Renal cortical epithelial cell (primary cell): Measurements from ENCODE around the gene HCFC1R1. TPM values are rescaled to one million over a fixed set of nuclear protein-coding genes. Genes with fewer than 3 reads are reported as not detected.
"Not testable (repeated sequence)": the region's sequence is repeated elsewhere in the genome, so short reads cannot be mapped to it uniquely, and the experiment has no call there.

ENCODE experiments used
- DNase-seq: peaks from one replicate; pipeline ENCODE4 v3.0.0-alpha.2; 2011; ENCODE audit warnings: low read depth
- total RNA-seq: library from RNA; depleted of rRNA; stranded (reverse); fragments of >200 nt; gene quantifications from 2 replicates; pipeline ENCODE4 v1.2.3, GENCODE V29; 2014

The HCFC1R1 gene
- total RNA-seq, 1 donor from 2014 or later, result 8.5 TPM

DNA sequence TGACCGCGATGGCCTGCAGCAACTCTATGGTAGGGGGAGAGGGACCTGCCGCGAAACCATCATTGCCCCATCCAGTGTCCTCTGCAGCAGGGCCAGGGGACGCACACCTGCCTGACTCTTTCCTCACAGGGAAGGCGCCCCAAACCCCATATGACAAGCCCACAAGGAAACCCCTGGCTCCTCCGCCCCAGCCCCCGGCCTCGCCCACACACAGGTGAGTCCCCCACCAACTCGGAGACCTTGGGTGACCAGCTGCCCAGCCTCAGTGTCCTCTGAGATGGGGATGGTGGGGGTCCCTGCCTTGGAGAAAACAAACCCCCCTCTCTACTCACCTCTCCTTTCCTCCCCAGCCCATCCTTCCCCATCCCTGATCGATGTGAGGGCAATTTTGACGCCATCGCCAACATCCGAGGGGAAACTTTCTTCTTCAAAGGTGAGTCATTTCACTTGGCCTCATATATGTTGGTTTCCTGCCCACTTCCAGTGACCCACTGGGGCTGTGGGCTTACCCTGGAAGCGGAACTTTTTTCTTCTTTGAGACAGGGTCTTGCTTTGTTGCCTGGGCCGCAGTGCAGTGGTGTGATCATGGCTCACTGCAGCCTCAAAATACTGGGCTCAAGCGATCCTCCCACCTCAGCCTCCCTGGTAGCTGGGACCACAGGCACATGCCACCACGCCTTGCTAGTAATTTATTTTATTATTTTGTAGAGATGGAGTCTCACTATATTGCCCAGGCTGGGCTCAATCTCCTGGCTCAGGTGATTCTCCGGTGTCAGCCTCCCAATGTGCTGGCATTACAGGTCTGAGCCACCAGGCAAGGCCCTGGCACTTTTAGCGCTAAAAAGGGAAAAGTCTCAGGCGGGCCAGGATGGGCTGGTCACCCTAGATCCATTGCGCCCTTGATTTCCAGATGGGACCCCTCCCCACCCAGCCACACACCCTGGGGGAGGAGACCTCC lies 33.7 kb upstream of the HCFC1R1 start:
- no peak for DNase-seq

DNA sequence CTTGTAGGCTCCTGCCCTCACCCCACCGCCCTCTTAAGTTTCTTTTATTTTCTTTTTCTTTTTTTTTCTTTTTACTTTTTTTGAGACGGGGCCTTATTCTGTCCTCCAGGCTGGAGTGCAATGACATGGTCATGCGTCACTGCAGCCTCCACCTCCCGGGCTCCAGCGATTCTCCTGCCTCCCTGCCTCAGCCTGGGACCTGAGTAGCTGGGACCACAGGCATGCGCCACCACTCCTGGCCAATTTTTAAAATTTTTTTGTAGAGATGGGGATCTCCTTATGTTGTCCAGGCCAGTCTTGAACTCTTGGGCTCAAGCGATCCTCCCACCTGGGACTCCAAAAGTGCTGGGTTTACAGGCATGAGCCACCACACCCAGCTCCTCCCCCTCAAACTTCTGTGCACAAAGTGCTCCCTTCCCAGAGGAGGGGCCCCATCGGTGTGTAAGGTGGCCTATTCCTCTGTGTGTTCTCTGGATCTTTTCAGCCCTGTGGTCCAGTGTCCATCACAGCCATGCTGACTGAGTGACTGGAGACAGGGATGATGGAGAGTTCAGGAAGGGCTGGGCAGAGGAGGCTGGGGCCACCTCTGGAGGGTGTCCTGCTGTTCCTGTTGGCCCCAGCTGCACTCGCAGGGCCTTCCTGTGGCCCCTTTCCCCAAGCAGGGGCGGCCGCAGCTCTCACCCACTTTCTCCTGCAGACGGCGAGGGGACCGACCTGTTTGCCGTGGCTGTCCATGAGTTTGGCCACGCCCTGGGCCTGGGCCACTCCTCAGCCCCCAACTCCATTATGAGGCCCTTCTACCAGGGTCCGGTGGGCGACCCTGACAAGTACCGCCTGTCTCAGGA lies 32.8 kb upstream of the HCFC1R1 start:
- no peak for DNase-seq

DNA sequence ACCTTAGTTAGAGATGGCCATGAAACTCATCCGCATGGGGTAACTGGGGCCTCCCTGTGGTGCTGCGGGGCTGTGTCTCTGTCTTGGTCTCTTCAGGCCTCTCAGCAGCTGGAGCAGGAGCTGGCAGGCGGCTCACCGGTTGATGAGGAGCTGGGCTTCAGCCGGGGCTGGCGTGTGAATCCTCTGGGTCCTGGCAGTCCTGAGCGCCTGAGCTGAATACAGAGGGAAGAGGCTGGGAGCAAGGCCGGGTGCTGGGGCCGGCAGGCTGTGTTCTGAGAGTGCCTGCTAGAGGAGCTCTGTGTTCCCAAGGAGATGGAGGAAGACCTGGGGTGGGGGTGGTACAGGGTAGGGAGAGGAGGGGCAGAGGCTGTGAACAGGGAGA lies 32.0 kb upstream of the HCFC1R1 start:
- DNase-seq, result not testable (repeated sequence)

DNA sequence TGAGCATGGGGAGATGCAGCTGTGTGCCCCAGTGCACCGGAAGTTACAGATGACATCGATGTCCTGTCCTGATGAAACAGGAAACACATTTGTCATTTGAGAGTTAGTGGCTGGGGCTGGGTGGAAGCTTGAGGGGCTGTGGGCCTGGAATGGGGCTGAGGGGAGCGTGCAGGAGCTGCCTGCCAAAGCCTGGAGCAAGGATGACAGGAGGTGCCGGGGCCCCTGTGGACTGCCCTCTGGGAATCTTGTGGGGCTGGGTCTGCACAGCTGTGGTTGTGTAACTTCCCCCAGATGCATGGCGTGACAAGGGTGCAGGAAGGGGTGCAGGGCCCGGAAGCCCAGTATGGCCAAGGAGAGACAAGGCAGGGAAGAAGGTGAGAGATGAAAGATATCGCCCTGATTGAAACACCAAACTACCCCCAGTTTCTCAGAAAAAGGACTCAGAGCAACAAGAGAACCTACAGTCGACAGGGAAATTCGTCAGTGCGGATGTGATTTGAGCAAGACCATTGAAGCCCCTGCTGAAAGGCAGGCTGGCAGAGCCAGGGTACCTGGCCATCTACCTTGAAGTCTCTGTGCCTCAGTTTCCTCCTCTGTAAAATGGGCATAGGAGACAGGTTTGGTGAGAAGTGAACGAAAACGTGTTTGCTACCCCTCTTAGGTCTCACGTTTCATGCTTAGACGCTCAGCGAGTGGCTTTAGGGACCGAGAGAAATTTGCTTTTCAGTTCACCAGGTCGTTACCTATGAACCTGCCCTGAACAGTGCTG lies 31.4 kb upstream of the HCFC1R1 start:
- no peak for DNase-seq

DNA sequence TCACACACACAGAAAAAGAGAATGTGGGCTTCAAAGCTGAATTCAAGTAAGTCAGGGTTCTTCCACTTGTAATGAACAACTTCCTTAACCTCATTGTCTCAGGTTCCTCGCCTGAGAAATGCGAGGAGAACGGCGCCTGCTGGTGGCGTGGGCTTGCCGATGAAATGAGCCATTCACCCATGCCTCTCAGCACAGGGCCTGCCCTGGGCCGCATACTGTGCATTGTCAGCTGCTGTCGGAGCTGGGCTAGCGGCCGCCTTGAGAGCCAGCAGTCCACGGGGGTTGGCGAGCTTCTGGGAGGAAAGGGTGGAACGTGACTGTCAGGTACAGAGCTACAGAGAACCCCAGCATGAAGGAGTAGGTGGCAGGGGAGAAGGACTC lies 29.6 kb upstream of the HCFC1R1 start:
- DNase-seq, result not testable (repeated sequence)

DNA sequence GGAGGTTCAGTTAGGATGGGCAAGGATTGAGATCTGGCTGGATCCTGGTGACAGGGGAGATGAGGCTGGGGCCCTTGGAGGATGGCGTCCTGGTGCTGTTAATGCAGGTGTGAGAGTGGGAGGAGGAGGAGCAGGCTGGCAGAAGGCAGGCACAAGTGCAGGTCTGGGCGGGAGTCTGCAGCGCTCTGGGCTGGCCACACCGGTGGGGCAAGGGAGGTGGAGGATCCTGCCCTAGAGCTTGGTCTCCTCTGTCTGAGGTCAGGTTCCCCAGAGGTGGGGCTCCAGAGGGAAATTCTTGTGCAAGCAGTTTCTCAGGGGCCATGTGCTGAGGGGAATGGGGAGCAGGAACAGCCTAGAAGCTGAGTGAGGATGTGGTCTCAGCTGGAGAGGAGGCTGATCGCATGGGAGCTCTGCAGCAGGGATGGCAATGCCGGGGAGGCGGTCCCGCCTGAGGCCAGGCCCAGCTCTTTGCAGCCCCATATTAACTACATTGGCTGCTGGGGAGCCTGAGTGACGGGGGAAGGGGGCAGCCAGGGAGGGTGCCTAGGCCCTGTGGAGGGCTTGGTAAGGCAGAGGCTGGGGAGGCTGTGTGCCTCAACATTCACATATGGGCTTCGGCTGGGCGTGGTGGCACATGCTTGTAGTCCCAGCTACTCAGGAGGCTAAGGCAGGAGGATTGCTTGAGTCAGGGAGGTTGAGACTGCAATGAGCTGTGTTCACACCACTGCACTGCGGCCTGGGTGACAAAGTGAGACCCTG lies 29.0 kb upstream of the HCFC1R1 start:
- DNase-seq, result not testable (repeated sequence)

DNA sequence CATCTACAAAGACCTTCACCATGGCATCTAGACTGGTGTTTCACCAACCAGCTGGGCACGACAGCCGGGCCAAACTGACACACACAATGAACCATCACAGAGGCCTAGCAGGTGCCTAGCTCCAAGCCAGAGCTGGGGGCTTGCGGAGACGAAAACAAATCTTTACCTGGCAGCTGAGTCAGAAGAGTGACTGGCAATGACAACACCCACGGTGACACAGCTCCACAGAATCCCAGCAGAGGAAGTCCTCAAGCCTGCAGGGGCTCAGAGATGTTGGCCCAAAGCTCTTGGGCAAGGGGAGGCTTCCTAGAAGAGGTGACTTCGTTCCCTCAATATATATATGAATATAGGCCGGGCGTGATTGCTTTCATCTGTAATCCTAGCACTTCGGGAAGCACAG lies 27.8 kb upstream of the HCFC1R1 start:
- no peak for DNase-seq

DNA sequence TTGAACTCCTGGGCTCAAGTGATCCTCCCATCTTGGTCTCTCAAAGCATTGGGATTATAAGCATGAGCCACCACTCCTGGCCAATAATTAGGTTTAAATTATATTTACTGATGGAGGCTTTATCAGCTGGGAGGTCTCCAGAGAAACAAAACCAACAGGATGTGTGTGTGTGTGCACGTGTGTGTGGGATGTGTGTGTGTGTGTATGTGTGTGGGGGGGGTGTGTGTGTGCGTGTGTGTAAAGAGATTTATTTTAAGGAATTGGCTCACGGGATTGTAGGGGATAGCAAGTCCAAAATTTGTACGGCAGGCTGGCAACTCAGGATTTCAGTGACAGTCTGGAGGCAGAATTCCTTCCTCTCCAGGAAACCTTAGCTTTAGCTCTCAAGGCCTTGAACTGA lies 27.3 kb upstream of the HCFC1R1 start:
- no peak for DNase-seq

DNA sequence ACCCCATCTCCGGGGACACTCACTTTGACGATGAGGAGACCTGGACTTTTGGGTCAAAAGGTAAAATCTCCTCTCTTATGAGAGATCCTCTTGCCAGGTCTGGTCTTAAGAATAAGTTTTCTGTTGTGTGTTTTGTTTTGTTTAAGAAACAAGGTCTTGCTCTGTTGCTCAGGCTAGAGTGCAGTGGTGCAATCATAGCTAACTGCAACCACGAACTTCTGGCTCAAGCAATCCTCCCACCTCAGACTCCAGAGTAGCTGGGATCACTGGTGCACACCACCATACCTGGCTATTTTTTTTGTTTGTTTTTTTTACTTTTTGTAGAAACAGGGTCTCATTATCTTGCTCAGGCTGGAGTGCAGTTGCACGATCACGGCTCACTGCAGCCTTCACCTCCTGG lies 26.7 kb upstream of the HCFC1R1 start:
- DNase-seq, result no peak

DNA sequence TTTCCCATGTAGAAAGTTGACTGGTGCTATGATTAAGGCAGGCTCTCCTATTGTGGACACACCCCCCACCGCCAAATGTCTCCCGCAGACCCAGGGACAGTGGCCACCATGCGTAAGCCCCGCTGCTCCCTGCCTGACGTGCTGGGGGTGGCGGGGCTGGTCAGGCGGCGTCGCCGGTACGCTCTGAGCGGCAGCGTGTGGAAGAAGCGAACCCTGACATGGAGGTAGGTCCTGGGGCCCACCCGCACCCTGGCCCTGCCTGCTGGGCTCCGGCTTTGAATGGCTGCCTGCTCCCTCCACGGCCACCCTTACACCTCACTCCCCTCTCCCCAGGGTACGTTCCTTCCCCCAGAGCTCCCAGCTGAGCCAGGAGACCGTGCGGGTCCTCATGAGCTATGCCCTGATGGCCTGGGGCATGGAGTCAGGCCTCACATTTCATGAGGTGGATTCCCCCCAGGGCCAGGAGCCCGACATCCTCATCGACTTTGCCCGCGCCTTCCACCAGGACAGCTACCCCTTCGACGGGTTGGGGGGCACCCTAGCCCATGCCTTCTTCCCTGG lies 26.3 kb upstream of the HCFC1R1 start:
- DNase-seq, result no peak

DNA sequence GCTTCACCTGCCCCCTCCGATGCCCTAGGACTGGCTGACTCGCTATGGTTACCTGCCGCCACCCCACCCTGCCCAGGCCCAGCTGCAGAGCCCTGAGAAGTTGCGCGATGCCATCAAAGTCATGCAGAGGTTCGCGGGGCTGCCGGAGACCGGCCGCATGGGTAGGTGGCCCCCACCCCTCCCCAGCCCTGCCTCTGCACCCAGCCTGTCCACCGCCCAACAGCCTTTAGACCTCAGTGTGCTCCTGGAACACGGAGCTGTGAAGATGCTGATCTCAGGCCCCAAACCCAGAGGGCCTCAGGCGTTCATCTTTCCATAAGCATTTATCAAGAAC lies 23.6 kb upstream of the HCFC1R1 start:
- DNase-seq, result no peak

DNA sequence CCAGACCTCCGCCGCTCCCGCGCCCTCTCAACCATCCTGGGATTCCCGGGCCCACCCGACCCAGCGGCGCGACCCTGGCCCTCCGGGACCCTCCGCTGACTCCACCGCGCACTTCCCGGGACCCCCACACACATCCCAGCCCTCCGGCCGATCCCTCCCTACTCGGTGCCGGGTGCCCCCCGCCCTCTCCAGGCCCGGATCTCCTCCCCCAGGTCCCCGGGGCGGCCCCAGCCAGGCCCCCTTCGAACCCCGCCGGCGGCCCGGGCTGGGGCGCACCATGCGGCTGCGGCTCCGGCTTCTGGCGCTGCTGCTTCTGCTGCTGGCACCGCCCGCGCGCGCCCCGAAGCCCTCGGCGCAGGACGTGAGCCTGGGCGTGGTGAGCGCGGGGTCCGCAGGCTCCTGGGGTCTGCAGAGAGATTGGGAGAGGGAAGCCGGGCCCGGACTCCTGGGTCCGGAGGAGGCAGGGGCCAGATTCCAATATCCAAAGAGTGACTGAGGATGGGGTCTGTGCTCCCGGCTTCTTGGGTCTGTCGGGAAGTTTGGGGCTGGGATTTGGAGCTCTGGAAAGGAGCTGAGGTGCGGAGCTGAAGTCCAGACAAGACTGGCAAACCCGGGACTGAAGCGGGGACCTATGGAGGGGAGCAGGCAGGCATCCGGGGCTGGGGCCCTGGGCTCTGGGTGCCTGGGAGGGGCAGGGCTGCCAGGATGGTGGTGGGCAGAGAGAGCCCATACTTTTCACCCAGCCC lies 23.1 kb upstream of the HCFC1R1 start:
- DNase-seq, result no peak

DNA sequence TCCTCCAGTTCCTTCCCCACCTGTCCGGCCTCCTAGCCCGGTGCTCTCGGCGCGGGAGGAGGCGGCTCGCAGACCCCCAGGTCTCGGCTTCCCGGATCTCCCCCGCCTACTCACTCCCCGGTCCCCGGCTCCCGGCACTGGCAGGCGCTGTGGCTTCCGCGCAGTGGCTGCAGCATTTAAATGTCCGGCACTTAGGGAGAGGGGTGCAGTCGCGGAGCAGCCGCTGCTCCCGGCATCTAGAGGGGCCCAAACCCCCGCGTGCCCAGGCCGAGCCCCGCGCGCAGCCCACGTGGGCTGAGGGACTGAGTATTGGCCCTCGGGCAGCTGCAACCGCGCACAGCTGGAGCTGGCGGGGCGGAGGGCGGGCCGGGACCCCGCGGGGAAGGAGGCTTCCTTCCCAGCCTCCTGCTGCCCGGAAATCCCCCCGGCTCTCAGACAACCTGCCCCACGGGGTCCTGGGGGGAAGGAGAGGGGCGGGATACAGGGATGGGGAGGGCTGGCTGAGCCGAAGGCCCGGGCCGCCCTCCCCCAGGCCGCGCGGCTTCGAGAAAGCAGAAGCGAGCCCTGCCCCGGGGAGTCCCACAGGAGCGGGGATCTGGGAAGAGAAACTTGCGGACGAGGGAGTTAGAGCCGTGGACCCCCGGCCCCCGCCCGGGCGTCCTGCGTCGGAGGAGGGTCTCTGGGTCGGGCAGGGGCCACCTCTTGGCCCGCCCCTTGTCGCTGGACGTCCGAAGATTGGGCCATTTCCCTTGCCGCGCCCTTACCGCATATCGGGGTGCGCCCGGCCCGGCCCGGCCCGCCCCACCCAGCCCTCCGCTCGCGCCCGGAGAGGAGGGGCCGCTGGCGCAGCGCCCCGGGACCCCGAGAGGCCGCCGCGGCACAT lies 22.3 kb upstream of the HCFC1R1 start, which contains the start of gene MMP25:
Gene MMP25, plus strand, starts transcription at position 804 of the 883 bp plus-strand sequence. CDS start 357 bp downstream, outside the sequence.
- DNase-seq, result no peak

DNA sequence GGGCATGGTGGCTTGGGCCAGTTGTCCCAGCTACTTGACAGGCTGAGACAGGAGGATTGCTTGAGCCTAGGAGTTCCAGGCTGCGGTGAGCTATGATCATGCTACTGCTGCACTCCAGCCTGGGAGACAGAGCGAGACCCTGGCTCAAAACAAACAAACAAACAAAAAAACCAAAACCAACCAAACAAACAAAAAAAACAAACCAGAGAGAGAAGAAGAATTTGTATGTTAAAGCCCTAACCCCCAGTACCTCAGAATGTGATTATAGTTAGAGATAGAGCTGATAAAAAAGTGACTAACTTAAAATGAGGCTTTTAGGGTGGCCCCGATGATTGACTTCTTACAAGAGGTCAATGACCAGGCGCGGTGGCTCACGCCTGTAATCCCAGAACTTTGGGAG lies 21.0 kb upstream of the HCFC1R1 start:
- DNase-seq, result no peak

DNA sequence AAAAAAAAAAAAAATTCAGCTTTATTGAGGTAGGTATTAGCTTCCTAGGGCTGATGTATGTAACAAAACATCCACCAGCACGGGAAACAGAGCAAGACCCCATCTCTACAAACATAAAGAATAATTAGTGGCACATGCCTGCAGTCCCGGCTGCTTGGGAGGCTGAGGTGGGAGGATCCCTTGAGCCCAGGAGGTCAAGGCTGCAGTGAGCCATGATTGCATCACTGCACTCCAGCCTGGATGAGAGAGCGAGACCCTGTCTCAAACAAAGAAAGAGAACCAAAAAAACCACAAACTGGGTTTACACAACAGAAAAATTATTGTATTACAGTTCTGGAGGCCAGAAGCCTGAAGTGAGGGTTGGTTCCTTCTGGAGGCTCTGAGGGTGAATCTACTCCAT lies 18.6 kb upstream of the HCFC1R1 start:
- no peak for DNase-seq

DNA sequence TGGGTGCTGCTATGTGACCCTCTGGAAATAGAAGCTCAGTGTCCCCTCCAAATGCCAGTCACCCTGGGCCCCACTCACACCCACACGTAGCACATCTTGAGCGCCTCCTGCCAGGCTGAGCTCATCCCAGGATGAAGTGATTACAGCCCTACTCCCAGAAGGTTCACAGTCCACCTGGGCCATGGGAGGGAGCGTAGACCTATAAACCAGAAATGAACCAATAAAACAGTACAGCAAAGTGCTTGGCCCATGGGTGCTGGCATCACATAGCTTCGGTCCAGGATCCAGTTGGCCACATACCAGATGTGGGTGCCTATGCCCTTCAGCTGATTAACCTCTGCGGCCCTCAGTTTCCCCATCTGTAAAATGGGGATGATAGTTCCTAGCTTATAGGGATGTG lies 15.2 kb upstream of the HCFC1R1 start:
- no peak for DNase-seq

DNA sequence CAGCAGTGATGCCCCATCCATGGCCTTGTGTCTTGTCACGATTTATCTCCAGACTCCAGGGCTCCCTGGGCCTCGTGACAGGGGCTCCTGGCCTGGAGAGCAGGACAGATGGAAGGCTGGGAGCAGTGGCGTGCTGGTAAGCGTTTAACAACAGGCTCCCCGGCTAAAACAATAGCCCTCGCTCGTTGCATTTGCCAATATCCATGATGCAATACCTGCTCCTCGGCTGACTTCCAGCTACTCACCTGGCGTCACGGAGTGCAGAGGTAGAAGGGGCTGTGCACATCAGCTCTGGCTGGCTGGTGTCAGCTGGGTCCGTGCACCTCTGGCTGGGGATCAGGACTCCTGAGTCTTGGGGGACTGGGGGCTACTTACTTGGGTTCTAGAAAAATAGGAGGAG lies 14.5 kb upstream of the HCFC1R1 start:
- no peak for DNase-seq

DNA sequence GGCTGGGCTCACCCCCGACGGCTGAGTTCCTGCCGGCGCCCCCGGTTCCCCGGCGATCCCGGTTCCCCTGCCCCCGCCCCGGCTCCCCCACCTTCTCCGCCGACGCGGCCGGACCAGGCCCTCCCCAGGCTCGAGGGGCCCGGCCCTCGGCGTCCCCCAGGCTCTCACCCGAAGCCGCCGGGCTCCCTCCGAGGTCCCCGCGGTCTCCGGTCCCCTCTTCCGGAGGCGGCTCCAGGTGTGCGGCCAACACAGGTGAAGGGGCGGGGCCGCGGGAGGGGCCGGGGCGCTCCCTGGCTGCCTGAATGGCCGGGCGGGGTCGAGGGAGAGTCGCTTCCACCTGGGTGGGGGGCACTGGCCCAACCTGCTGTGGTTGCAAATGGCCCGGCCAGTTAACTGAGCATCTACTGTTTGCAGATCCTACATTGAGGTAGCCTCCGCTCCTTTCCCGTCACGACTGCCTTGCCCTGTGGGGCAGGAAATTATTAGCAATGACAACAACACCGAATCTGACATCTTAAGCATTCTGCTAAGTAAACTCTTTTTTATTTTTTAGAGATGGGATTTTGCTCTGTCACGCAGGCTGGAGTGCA lies 13.1 kb upstream of the HCFC1R1 start, which contains the start of gene BICDL2:
Gene BICDL2, minus strand, starts transcription at position 219 of the 590 bp plus-strand sequence. CDS start 1,448 bp downstream, outside the sequence.
- no peak for DNase-seq
